HL-60 (cell line): Measurements from ENCODE around the gene IFFO2.

Experiments
- GABPA ChIP-seq: IDR thresholded peaks from 2 replicates; pipeline ENCODE4 v1.6.1; 2012; ENCODE audit warnings: low read depth
- POLR2AphosphoS5 ChIP-seq: IDR thresholded peaks from 2 replicates; pipeline ENCODE4 v1.6.1; 2012; ENCODE audit warnings: low read depth
- TF ChIP-seq, protein P1 (sequence below): IDR thresholded peaks from one replicate; pipeline ENCODE4 v1.5.1; 2011; ENCODE audit warnings: low read length, control low read depth, inconsistent platforms; ENCODE audit not compliant: insufficient read depth

DNA sequence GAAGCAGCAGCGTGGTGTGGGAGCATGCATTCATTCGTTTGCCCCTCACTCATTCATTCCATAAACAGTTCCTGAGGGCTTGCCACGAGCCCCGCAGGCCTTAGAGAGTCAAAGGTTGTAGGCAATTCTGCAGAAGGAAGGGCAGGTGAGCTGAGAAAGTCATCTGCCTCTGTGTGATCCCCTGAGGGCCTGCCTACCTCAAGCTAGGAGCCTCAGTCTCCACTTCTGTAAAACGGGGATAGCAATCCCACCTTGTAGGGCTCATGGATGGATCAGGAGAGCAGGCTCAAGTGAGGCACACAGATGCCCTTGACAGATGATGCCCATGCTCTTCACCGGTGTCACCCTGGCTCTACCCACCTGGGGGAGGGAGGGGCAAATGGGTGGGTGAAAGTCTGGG lies 27.5 kb downstream of the IFFO2 start:
- TF ChIP-seq, protein P1, sequence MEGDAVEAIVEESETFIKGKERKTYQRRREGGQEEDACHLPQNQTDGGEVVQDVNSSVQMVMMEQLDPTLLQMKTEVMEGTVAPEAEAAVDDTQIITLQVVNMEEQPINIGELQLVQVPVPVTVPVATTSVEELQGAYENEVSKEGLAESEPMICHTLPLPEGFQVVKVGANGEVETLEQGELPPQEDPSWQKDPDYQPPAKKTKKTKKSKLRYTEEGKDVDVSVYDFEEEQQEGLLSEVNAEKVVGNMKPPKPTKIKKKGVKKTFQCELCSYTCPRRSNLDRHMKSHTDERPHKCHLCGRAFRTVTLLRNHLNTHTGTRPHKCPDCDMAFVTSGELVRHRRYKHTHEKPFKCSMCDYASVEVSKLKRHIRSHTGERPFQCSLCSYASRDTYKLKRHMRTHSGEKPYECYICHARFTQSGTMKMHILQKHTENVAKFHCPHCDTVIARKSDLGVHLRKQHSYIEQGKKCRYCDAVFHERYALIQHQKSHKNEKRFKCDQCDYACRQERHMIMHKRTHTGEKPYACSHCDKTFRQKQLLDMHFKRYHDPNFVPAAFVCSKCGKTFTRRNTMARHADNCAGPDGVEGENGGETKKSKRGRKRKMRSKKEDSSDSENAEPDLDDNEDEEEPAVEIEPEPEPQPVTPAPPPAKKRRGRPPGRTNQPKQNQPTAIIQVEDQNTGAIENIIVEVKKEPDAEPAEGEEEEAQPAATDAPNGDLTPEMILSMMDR = no peak
- no peak for TF ChIP-seq GABPA
- TF ChIP-seq POLR2AphosphoS5 = no peak
